GM21447 (cell line): Measurements from ENCODE around the gene SDR39U1.

Experiments used
- ATAC-seq: cut with Tn5 transposase; IDR thresholded peaks from one replicate; pipeline ENCODE4 v1.9.1; 2021; ENCODE audit not compliant: unreplicated experiment

The SDR39U1 gene

GRCh38 chr14:24430143-24430681 is 12.4 kb downstream of the SDR39U1 start:
- ATAC-seq: peak; percentile 51

- peak; percentile 84 for ATAC-seq
These were observed 13.0 kb downstream of the SDR39U1 start, which contains the start of the genes CBLN3 and KHNYN for GRCh38 chr14:24429395-24430142. Gene CBLN3 (minus strand): TSS chr14:24429668. CDS start chr14:24429054, 614 bp downstream. Gene KHNYN (plus strand): TSS chr14:24429954. CDS start chr14:24430731, 777 bp downstream.

- no peak for ATAC-seq
These were observed 13.8 kb downstream of the SDR39U1 start for GRCh38 chr14:24428628-24429394.

DNA sequence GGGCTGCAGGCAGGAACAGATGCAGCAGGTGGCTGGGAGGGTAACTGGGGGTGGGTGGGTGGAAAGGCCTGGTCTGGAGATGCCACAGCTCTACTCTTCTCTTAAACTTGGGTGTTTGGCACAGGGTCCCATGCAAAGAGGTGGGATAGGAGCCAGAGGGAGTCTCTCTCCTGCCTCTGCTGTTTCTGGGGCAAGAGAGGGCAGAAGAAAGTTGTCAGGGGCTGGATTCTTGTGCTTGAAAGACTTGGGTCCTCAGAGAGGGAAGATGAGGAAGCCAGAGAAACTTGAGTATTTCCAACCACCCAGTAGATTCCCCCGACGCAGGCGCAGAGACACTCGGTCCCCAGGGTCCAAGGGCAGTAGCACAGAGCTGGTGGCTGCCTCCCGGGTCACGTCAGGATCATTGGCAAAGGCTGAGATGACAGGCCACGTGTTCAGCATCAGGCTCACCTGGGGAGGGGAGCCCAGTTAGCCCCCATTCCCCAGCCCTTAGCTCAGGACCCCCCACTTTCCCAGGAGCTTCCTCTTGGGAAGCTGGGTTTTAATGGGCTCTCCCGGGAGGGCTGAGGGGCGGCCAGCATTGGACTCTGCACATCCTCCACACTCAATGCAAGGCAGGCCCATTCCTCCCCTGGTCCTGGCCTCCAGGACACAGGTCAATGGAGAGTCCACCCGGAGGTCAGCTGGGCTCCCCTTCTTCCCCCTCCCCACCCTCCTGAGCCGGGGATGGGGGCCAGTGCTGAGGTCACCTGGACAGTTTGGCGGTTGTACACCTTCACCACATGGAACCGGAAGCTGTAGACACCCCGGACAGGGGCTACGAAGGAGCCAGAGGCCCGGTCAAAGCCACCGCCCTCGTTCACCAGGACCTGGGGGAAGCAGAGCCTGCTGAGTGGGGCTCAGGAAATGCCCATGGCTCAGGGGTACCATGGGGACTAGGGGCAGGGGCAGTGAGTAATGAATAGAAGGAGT is 14.8 kb downstream of the SDR39U1 start:
- ATAC-seq: no peak

DNA sequence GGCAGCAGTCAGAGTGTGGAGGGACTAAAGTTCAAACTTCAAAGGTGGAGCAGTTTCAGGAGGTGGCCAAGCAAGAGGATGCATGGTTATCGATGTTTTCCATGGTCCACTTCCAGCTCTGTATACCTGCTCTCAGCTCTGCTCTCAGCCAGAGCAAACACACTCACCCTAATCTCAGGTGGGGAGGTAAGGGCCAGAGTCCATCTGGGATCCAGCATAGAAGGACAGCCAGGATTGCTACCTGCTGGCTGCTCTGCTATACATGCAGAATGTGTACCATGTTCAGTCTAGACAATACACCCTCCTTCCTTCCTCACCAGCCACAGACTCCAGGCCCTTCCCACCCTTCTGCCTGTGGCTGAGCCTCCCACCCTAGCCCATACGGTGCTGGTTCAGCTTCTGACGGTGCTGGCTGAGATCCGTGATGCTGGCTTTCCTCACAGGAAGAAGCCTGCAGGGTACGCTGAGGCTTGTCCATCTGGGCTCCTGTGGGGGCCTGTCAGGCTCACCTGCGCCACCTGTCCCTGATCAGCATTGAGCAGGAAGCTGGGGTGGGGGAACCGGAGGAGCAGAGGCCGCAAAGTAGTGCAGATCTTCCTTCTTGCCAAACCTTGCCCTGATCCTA is 15.6 kb downstream of the SDR39U1 start:
- ATAC-seq: no peak

DNA sequence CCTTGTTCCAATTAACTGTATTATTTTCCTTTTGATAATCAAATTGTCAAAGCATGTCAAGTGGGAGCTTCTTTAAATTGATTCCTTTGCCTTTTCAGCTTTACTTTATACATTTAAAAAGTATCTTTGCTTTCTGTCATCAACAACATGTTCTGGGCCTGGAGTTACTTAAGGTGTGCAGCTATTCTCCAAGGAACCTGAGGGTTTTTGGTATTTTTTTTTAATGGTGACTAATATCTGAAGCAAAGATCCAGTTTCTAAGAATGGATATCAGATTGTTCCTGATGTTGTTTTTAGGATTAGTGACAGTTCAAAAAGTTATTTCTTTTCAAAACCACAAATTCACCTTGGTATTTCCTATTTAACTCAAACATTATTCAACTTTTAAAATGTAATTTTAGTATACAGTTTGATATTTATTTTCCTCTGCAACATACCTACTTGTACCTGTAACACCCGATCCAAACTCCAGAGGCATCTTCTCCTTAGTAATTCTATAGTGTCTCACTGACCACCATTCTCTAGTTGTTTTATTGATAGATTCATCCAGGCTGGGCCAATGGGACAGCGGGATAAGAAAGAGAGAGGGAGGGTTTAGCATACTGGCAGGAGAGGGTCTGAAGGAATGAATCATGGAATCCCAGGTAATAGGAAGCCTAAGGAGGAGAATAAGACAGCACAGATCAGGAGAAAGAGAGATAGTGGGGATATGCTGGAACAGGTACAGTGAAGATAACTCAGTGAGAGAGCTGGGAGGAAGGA is 16.2 kb downstream of the SDR39U1 start:
- no peak for ATAC-seq

DNA sequence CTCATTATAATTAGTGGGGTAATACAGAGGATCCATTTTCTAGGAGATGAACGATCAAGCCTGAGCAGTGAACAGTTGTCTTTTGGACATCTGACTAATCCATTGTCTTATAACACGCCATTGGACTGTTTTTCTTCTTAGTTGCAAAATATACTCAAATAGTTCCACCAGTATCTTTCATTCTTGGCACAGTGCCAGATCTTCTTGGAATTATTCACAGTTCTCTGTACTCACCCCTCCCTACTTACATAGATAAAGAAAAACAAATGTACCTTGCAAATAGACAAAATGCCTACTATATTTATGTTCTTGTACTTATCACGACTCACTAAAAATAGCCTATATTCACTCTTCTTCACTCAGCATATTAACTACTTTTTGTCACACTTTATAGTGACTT is 16.9 kb downstream of the SDR39U1 start:
- ATAC-seq: no peak

DNA sequence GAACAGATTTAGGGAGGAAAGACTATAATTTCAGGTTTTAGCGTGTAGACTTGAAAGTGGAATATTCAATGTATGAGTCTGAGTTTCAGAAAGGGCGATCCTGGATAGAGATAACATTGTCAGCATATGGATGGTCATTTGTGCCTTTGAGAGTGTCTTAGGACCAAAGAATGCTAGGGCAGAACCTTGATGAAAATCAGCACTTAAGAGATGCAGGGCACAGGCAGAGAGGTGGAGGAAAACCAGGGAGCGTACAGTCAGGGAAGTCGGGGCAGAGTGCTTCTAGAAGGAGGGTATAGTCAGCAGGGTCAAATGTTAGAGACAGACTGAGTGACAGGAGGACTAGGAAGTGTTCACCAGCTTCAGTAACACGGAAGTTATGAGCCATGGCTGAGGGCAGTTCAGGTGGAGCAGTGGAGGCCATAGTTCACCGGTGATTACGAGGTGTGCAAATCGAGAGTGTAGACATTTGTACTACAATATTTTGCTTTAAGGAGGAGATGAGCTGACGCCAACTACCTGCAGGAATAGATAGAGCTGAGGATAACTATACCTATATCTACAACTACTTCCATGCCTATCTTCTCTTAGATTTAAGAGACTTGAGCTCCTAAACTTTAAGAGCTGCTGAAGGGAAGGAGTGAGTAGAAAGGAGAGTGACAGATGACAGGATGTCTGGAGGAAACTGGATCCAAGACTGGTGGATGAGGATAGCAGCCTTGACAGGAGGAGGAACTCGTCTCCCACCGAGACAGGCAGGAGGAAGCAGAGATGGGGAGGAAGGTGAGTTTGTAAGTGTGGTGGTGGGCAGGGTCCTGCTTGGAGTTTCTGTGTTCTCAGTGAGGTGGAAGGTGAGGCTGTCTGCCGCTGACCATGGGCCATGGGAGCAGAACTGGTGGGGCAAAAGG is 19.6 kb downstream of the SDR39U1 start:
- no peak for ATAC-seq

DNA sequence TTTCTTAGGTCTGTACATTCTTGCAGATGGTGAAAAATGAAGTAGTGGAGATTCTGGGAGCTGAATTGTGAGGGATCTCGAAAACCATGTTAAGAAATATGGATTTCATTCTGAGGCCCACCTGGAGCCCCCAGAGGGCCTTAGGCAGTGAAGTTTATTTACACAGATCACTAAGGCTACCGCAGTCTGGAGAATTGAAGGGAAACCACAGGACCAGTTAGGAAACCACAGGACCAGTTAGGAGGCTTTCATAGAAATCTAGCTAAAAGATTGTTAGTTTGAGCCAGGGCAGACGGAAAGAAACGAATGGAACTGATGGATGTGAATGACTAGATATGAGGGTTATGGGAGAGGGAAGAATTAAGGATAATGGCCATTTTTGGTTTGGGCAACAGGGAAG is 20.3 kb downstream of the SDR39U1 start:
- ATAC-seq: no peak

DNA sequence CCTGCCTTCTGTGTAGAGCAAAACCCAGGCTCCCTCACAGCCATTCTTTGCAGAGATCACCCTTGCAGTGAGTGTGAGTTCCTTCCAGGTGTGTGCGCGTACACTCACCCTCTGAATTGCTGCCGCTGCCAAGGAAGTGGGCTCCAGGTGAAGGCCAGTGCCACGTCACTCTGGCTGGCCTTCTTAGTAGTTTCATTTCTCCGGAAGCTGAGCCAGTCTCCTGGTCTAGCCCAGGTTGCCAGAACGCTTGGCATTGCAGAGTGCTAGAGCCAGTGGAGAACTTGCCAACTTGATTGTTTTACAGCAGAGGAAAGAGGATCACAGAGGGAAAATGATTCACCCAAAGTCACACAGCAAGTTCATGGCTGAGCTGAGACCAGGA is 24.1 kb downstream of the SDR39U1 start:
- ATAC-seq: no peak

DNA sequence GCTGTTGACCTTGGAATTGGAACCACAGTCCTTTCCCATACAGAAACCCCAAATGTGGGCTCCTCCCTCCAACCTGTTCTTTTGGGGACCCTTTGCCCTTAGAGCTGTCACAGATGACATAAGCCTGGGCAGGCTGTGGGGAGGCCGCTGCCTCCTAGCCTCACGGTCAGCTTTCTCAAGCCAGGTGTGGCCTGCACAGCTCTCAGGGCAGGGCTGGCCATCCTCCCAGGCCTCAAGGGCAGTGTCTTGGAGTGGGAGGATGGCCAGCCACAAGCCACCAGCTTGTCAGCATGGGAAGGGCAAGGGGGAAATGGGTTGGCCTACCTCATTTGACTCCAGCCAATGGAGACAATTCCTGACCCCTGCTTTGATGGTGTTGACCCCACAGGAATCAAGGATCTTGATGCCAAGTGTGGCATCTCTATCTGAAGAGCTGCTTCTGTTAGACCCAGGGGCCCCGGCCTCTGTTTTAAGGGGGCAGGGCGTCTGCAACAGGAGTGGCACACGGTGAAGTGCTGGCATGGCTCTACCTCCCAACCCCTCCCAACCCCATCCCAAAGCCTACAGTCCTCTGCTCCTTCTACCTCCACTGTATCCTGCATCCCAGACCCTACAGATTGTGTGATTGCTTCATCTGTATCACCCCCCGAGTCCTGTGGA is 24.6 kb downstream of the SDR39U1 start:
- no peak for ATAC-seq

GRCh38 chr14:24416932-24417619 is 25.5 kb downstream of the SDR39U1 start:
- ATAC-seq: no peak

- no peak for ATAC-seq
These were observed 26.2 kb downstream of the SDR39U1 start for GRCh38 chr14:24416254-24416931.

- no peak for ATAC-seq
These were observed 26.9 kb downstream of the SDR39U1 start for GRCh38 chr14:24415421-24416253.

DNA sequence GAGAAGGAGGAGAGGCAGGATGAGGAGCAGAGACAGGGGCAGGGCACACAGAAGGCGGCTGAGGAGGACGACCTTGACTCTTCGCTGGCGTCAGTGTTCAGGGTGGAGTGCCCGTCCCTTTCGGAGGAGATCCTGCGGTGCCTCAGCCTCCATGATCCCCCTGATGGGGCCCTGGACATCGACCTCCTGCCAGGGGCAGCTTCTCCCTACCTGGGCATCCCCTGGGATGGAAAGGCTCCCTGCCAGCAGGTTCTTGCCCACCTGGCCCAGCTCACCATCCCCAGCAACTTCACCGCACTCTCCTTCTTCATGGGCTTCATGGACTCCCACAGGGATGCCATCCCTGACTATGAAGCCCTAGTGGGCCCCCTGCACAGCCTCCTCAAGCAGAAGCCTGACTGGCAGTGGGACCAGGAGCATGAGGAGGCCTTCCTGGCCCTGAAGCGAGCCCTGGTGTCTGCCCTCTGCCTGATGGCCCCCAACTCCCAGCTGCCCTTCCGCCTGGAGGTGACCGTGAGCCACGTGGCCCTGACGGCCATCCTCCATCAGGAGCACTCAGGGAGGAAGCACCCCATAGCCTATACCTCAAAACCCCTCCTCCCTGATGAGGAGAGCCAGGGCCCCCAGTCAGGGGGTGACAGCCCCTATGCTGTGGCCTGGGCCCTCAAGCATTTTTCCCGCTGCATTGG is 27.7 kb downstream of the SDR39U1 start:
- ATAC-seq: no peak
